MM.1S (cell line): ENCODE measurements around the gene TMEM233.

Experiments used
- DNase-seq: peaks from one replicate; pipeline ENCODE4 v3.0.0-alpha.2; 2015
- H2AFZ ChIP-seq: fragments of 300-600 bp; sonication (generic); 2 replicates; pipeline ENCODE4 v1.6.0; 2016; ENCODE audit warnings: antibody characterized with exemption, low read length
- H3F3A ChIP-seq: fragments of 300-600 bp; sonication (generic); 2 replicates; pipeline ENCODE4 v1.6.1; 2016; ENCODE audit warnings: mild to moderate bottlenecking, antibody characterized with exemption, low read length, moderate library complexity, mixed read lengths; ENCODE audit not compliant: insufficient read depth
- H3K27ac ChIP-seq: fragments of 300-600 bp; sonication (generic); 2 replicates; pipeline ENCODE4 v1.5.1; 2016; ENCODE audit warnings: mild to moderate bottlenecking, low read length
- H3K27me3 ChIP-seq: fragments of 300-600 bp; sonication (generic); replicated peaks from 2 replicates; pipeline ENCODE4 v1.6.0; 2016; ENCODE audit warnings: low read length; ENCODE audit not compliant: insufficient read depth
- H3K36me3 ChIP-seq: fragments of 300-600 bp; sonication (generic); replicated peaks from 2 replicates; pipeline ENCODE4 v1.6.1; 2016; ENCODE audit warnings: mild to moderate bottlenecking, low read length, mixed read lengths; ENCODE audit not compliant: insufficient read depth
- H3K4me1 ChIP-seq: fragments of 300-600 bp; sonication (generic); 2 replicates; pipeline ENCODE4 v1.6.1; 2016; ENCODE audit warnings: low read length, mixed read lengths
- H3K4me2 ChIP-seq: fragments of 300-600 bp; sonication (generic); 2 replicates; pipeline ENCODE4 v1.6.0; 2016; ENCODE audit warnings: low read depth, low read length
- H3K4me3 ChIP-seq: fragments of 300-600 bp; sonication (generic); 2 replicates; pipeline ENCODE4 v1.5.1; 2016; ENCODE audit warnings: low read length, mixed read lengths
- H3K79me2 ChIP-seq: fragments of 300-600 bp; sonication (generic); 2 replicates; pipeline ENCODE4 v1.6.1; 2016; ENCODE audit warnings: mixed run types, low read length, mixed read lengths
- H3K9ac ChIP-seq: fragments of 300-600 bp; sonication (generic); 2 replicates; pipeline ENCODE4 v1.6.1; 2016; ENCODE audit warnings: low read length, mixed read lengths
- H3K9me2 ChIP-seq: fragments of 300-600 bp; sonication (generic); replicated peaks from 2 replicates; pipeline ENCODE4 v1.6.1; 2016; ENCODE audit warnings: mild to moderate bottlenecking, low read length, mixed read lengths; ENCODE audit not compliant: insufficient read depth
- H3K9me3 ChIP-seq: fragments of 300-600 bp; sonication (generic); replicated peaks from 2 replicates; pipeline ENCODE4 v1.6.1; 2016; ENCODE audit warnings: mild to moderate bottlenecking, low read length, mixed read lengths; ENCODE audit not compliant: insufficient read depth
- H4K20me1 ChIP-seq: fragments of 300-600 bp; sonication (generic); 2 replicates; pipeline ENCODE4 v1.6.1; 2016; ENCODE audit warnings: mild to moderate bottlenecking, low read length, moderate library complexity, mixed read lengths; ENCODE audit not compliant: insufficient read depth
- EZH2 ChIP-seq: fragments of 300-600 bp; sonication (generic); optimal IDR thresholded peaks from 2 replicates; pipeline ENCODE3; 2017; ENCODE audit warnings: low read depth, mild to moderate bottlenecking, antibody characterized with exemption, low read length, mixed read lengths
- EZH2phosphoT487 ChIP-seq: fragments of 300-600 bp; sonication (generic); IDR thresholded peaks from 2 replicates; pipeline ENCODE4 v1.6.1; 2018; ENCODE audit warnings: antibody characterized with exemption, low read length
- TF ChIP-seq, protein P1 (sequence below): fragments of 300-600 bp; sonication (generic); IDR thresholded peaks from 2 replicates; pipeline ENCODE4 v1.5.1; 2016; ENCODE audit warnings: antibody characterized with exemption, low read length, mixed read lengths

TMEM233 gene

DNA sequence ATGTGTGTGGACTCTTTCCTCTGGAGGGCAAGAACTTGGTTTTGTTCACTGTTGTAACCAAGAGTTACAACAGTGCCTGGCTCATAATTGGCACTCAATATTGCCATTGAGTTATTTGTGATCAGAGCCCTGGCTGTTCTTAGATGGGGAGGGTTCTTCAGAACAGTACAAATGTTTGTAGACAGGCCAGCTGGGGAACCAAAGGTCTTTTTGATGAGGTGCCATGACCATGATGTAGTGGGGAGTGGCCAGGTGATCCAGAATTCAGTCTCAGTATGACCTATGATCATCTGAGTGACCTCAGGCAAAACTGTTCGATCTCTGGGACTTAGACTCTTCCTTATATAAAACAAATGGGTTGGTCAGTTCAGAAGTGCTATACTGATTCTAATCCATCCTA, 71.1 kb downstream of the TMEM233 start:
- H4K20me1 ChIP-seq: no peaks in the 10 kb centered on the region
- no peak for DNase-seq
- H3K27me3 ChIP-seq: no peaks in the 10 kb centered on the region
- H3K9me2 ChIP-seq: no peaks in the 10 kb centered on the region
- no peak overlapping the region for H3K4me3 ChIP-seq
- H2AFZ ChIP-seq: no peak overlapping the region
- no peak overlapping the region for H3K4me2 ChIP-seq
- TF ChIP-seq, protein P1, sequence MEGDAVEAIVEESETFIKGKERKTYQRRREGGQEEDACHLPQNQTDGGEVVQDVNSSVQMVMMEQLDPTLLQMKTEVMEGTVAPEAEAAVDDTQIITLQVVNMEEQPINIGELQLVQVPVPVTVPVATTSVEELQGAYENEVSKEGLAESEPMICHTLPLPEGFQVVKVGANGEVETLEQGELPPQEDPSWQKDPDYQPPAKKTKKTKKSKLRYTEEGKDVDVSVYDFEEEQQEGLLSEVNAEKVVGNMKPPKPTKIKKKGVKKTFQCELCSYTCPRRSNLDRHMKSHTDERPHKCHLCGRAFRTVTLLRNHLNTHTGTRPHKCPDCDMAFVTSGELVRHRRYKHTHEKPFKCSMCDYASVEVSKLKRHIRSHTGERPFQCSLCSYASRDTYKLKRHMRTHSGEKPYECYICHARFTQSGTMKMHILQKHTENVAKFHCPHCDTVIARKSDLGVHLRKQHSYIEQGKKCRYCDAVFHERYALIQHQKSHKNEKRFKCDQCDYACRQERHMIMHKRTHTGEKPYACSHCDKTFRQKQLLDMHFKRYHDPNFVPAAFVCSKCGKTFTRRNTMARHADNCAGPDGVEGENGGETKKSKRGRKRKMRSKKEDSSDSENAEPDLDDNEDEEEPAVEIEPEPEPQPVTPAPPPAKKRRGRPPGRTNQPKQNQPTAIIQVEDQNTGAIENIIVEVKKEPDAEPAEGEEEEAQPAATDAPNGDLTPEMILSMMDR: no peak
- TF ChIP-seq EZH2: no peak
- TF ChIP-seq EZH2phosphoT487: no peak
- no peaks in the 10 kb centered on the region for H3K36me3 ChIP-seq
- H3K79me2 ChIP-seq: peaks cover 9% of the 10 kb centered on the region
- no peak overlapping the region for H3K9ac ChIP-seq
- peaks cover 4% of the 10 kb centered on the region; the same call in 1 of the 2 replicates for H3F3A ChIP-seq
- 0 out of 2 replicates have a peak, but pooled peaks cover 4% of the 10 kb centered on the region for H3K4me1 ChIP-seq
- no peaks in the 10 kb centered on the region for H3K9me3 ChIP-seq
- H3K27ac ChIP-seq: no peak overlapping the region

- no peak overlapping the region for H2AFZ ChIP-seq
- H3K27me3 ChIP-seq: no peaks in the 10 kb centered on the region
- H3K4me1 ChIP-seq: 0 out of 2 replicates have a peak, but pooled peaks cover 4% of the 10 kb centered on the region
- no peaks in the 10 kb centered on the region for H3K9me3 ChIP-seq
- no peak for DNase-seq
- H3K9me2 ChIP-seq: no peaks in the 10 kb centered on the region
- no peaks in the 10 kb centered on the region for H3K36me3 ChIP-seq
- peaks cover 4% of the 10 kb centered on the region; the same call in 1 of the 2 replicates for H3F3A ChIP-seq
- no peak overlapping the region for H3K4me3 ChIP-seq
- H4K20me1 ChIP-seq: no peaks in the 10 kb centered on the region
- peaks cover 16% of the 10 kb centered on the region for H3K79me2 ChIP-seq
- H3K4me2 ChIP-seq: no peak overlapping the region
- no peak overlapping the region for H3K9ac ChIP-seq
- TF ChIP-seq, protein P1: no peak
- TF ChIP-seq EZH2: no peak
- TF ChIP-seq EZH2phosphoT487: no peak
- H3K27ac ChIP-seq: no peak overlapping the region
These were observed 71.8 kb downstream of the TMEM233 start for GRCh38 chr12:119665164-119665929.

GRCh38 chr12:119666226-119666795, 72.7 kb downstream of the TMEM233 start:
- Histone ChIP-seq H3K27ac (no peak overlapping the region), H3K4me2 (no peak overlapping the region), H3K4me3 (no peak overlapping the region), H2AFZ (no peak overlapping the region), H3F3A (peaks cover 4% of the 10 kb centered on the region; the same call in 1 of the 2 replicates), H3K79me2 (peaks cover 17% of the 10 kb centered on the region), H4K20me1 (no peaks in the 10 kb centered on the region), H3K9me3 (no peaks in the 10 kb centered on the region), H3K36me3 (no peaks in the 10 kb centered on the region), H3K9ac (no peak overlapping the region), H3K4me1 (0 out of 2 replicates have a peak, but pooled peaks cover 4% of the 10 kb centered on the region), H3K27me3 (no peaks in the 10 kb centered on the region), H3K9me2 (no peaks in the 10 kb centered on the region)
- no peak for DNase-seq
- TF ChIP-seq EZH2phosphoT487 (no peak), EZH2 (no peak)
- TF ChIP-seq, protein P1: no peak
